Measurements from ENCODE around the gene BRD7. TPM values are rescaled to one million over a fixed set of nuclear protein-coding genes. Genes with fewer than 3 reads are reported as not detected.

Gene BRD7
- total and polyA plus RNA-seq, 10 of the 15 experiments (the other 5 are each of a cell fraction or from before 2014, with no cell fraction given): 16.9 to 74.7 (median 52.0) TPM

DNA sequence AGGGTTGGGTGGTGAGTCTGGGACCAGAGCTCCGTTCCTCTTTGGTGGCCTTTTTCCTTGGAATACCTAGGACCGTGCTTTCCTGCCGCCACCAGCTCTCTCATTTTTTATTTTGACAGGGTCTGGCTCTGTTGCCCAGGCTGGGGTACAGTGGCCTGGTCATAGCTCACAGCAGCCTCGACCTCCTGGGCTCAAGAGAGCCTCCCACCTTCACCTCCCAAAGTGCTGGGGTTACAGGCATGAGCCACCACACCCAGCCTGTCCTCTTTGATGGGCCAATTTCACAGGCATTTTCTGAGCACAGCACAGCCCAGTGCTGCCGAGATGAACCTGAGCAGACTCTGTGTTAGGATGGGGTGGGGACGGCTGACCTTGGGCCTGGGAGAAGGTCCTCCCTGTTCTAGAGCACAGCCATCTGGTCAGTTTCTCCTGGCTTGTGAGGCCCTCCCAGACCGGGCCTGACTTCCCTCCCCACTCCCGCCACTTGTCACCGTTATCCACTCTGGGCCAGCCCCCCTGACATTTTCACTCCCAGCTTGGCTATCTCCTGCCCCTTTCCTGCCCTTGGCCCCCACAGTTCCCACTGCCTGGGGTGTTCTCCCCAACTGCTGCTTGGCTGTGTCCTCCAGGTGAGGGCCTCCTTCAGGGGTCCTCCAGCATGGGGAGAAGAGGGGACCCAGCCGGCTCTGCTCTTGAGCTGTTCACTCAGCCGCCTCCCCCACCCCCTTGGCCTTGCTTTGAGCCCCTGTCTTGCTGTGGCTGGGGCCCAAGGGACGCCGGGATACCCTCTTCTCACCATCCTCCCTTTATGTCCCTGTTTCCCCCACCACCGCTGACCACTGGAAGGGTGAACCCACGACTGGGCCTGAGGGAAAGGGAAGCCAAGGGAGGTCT, 97.4 kb downstream of the BRD7 start:
- H3K79me2 ChIP-seq (ENCODE audit: control insufficient read depth, insufficient read depth, low read length): peaks cover 54% of the 10 kb centered on the region
- ATAC-seq: no peak
- 0 out of 4 replicates have a peak, but pooled peaks cover 0 to 2% of the 10 kb centered on the region in 2 experiments for H3K36me3 ChIP-seq (ENCODE audit: control insufficient read depth in 2 of 2, insufficient read depth in 2 of 2, low read length in 1 of 2)
- ChIA-PET CTCF (interaction anchor here (1.1 to 3.2 kb wide), 3 partner anchors 8 to 412 kb away, joined by 3 to 15 read pairs (median 4); no protein-coding TSS in a partner anchor), RAD21 (ENCODE audit: unreplicated experiment) (interaction anchor here (3.8 kb wide), 1 partner anchor 11 kb away, joined by 24 read pairs; no protein-coding TSS in a partner anchor), POLR2A (interaction anchor here (1.2 kb wide), 1 partner anchor 9 kb away, joined by 7 read pairs; no protein-coding TSS in a partner anchor), SMC1A (ENCODE audit: uncharacterized antibody, unreplicated experiment) (no interaction called here)
- no TSS peak for BruUV-seq (replicated peaks)
- no peaks in the 10 kb centered on the region for H4K20me1 ChIP-seq (ENCODE audit: control insufficient read depth, insufficient read depth)
- in situ Hi-C loops (cut with MboI) (no loop called here), intact Hi-C loops (cut with micrococcal nuclease; ENCODE audit: unreplicated experiment) (loop anchor here (5.0 to 10.0 kb wide), 2 partner anchors 117 to 411 kb away; partner anchors contain the start of genes SNX20 and TENT4B)
- TF ChIP-seq SMAD1 (IDR thresholded peaks at IDR 0.05; ENCODE audit: low read depth, partially characterized antibody): no peak
- no peak for TF ChIP-seq ATF7 (IDR thresholded peaks at IDR 0.05; ENCODE audit: low read depth)
- no peak for TF ChIP-seq SMAD5 (IDR thresholded peaks at IDR 0.05; ENCODE audit: low read depth)
- TF ChIP-seq FOXM1 (IDR thresholded peaks at IDR 0.05; ENCODE audit: low read depth, low read length): no peak
- TF ChIP-seq CHD1 (IDR thresholded peaks at IDR 0.05; ENCODE audit: low read depth, low read length): no peak
- no peak for TF ChIP-seq FOS (IDR thresholded peaks at IDR 0.05; ENCODE audit: borderline replicate concordance, extremely low read depth, insufficient read length)
- no peak for TF ChIP-seq CBX5 (IDR thresholded peaks at IDR 0.05; ENCODE audit: low read depth)
- no peak for TF ChIP-seq BMI1 (IDR thresholded peaks at IDR 0.05; ENCODE audit: borderline replicate concordance)
- TF ChIP-seq ZNF217 (IDR thresholded peaks at IDR 0.05): no peak
- no peak for TF ChIP-seq MEF2A (IDR thresholded peaks at IDR 0.05; ENCODE audit: insufficient read depth, low read depth, low read length)
- no peak for TF ChIP-seq CEBPB (IDR thresholded peaks at IDR 0.05; ENCODE audit: borderline replicate concordance in 1 of 2, low read depth in 2 of 2, low read length in 2 of 2)
- no peak for TF ChIP-seq RELA (IDR thresholded peaks at IDR 0.05; ENCODE audit: borderline replicate concordance, partially characterized antibody)
- TF ChIP-seq RFX5 (IDR thresholded peaks at IDR 0.05; ENCODE audit: low read depth, low read length): no peak
- H3K27ac ChIP-seq (ENCODE audit: control insufficient read depth, insufficient read depth): no peak overlapping the region
- WGBS (ENCODE audit: insufficient coverage, insufficient replicate concordance, low lambda C conversion rate, missing lambda C conversion rate): 82% methylated on average over 14 of the region's 15 CpGs
- H3K4me3 ChIP-seq: no peak overlapping the region
- H2AFZ ChIP-seq (ENCODE audit: control insufficient read depth, low read depth, low read length): no peak overlapping the region
- H3K4me1 ChIP-seq (ENCODE audit: control insufficient read depth, insufficient read depth, low read length): peaks cover 35% of the 10 kb centered on the region
- H3K4me2 ChIP-seq (ENCODE audit: control insufficient read depth, insufficient read depth): no peak overlapping the region
- H3K9ac ChIP-seq (ENCODE audit: control insufficient read depth, insufficient read depth, low read length): no peak overlapping the region
- H3K9me3 ChIP-seq (replicated peaks; ENCODE audit: control insufficient read depth, insufficient read depth, low read length): no peaks in the 10 kb centered on the region
- no peak for FAIRE-seq
- no peak for DNase-seq (ENCODE audit: low read depth, low spot score)
- no peaks in the 10 kb centered on the region for H3K27me3 ChIP-seq (replicated peaks in 1 of 2; ENCODE audit: control insufficient read depth in 2 of 2, insufficient read depth in 2 of 2, low read length in 1 of 2)

Data from GM12878 (cell line).